Uterus (tissue), 2 donors: ENCODE data around the gene GBP2.
"Not testable (repeated sequence)": the region's sequence is repeated elsewhere in the genome, so short reads cannot be mapped to it uniquely, and the experiment has no call there.

ENCODE experiments used
- POLR2A ChIP-seq, 2 donors: fragments of 450-650 bp; IDR thresholded peaks; one replicate each; pipeline ENCODE4 v1.6.1; 2016; ENCODE audit warnings: antibody characterized with exemption in 2 of 2, mild to moderate bottlenecking in 1 of 2, moderate library complexity in 1 of 2
- TF ChIP-seq, protein P1 (sequence below), 4 experiments: fragments of 200-600 bp in 2 of 4; fragments of 450-650 bp in 2 of 4; sonication (generic) in 2 of 4; IDR thresholded peaks; one replicate each; pipeline ENCODE4 v1.5.1; 2016 to 2019; ENCODE audit warnings: antibody characterized with exemption in 4 of 4, mild to moderate bottlenecking in 2 of 4, moderate library complexity in 1 of 4

DNA sequence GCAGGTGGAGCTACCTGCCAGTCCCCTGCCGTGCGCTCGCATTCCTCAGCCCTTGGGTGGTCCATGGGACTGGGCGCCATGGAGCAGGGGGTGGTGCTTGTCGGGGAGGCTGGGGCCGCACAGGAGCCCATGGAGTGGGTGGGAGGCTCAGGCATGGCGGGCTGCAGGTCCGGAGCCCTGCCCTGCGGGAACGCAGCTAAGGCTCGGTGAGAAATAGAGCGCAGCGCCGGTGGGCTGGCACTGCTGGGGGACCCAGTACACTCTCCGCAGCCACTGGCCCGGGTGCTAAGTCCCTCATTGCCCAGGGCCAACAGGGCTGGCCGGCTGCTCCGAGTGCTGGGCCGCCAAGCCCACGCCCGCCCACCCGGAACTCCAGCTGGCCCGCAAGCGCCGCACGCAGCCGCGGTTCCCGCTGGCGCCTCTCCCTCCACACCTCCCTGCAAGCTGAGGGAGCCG lies 2.1 kb upstream of the GBP2 start:
- TF ChIP-seq POLR2A (IDR thresholded peaks at IDR 0.05), result not testable (repeated sequence)
- TF ChIP-seq, protein P1, sequence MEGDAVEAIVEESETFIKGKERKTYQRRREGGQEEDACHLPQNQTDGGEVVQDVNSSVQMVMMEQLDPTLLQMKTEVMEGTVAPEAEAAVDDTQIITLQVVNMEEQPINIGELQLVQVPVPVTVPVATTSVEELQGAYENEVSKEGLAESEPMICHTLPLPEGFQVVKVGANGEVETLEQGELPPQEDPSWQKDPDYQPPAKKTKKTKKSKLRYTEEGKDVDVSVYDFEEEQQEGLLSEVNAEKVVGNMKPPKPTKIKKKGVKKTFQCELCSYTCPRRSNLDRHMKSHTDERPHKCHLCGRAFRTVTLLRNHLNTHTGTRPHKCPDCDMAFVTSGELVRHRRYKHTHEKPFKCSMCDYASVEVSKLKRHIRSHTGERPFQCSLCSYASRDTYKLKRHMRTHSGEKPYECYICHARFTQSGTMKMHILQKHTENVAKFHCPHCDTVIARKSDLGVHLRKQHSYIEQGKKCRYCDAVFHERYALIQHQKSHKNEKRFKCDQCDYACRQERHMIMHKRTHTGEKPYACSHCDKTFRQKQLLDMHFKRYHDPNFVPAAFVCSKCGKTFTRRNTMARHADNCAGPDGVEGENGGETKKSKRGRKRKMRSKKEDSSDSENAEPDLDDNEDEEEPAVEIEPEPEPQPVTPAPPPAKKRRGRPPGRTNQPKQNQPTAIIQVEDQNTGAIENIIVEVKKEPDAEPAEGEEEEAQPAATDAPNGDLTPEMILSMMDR (IDR thresholded peaks at IDR 0.05), result not testable (repeated sequence)
